Activated T-helper 1 cell treated with Interleukin-2 at 50 U/mL for 16 hours (primary cell): ENCODE data around the gene CABP4.
A peak's percentile ranks its signal among the peaks of the same experiment; 100 is the strongest.

Experiments
- DNase-seq: peaks from one replicate; pipeline ENCODE4 v3.0.0-alpha.2; 2020; ENCODE audit warnings: low read depth

The CABP4 gene

GRCh38 chr11:67455054-67455453 is at the start of gene CABP4:
Gene CABP4 (plus strand): TSS chr11:67455354. CDS start chr11:67455424, 70 bp downstream.
- no peak for DNase-seq

- no peak for DNase-seq
Observed at GRCh38 chr11:67405688-67406339, 49.3 kb upstream of the CABP4 start.

- DNase-seq, result no peak
Observed at GRCh38 chr11:67406420-67406968, 48.7 kb upstream of the CABP4 start.

- no peak for DNase-seq
Observed at GRCh38 chr11:67406969-67407687, 48.0 kb upstream of the CABP4 start.

GRCh38 chr11:67407688-67408163 is 47.4 kb upstream of the CABP4 start:
- no peak for DNase-seq

GRCh38 chr11:67408437-67409200 is 46.5 kb upstream of the CABP4 start:
- no peak for DNase-seq

GRCh38 chr11:67409261-67409666 is 45.9 kb upstream of the CABP4 start:
- DNase-seq, result peak; percentile 70

GRCh38 chr11:67409781-67410368 is 45.3 kb upstream of the CABP4 start:
- no peak for DNase-seq

- DNase-seq, result no peak
Observed at GRCh38 chr11:67410369-67410831, 44.8 kb upstream of the CABP4 start.

- DNase-seq, result no peak
Observed at GRCh38 chr11:67410984-67411784, 44.0 kb upstream of the CABP4 start.

GRCh38 chr11:67411785-67412152 is 43.4 kb upstream of the CABP4 start:
- no peak for DNase-seq

- DNase-seq, result no peak
Observed at GRCh38 chr11:67412495-67413179, 42.5 kb upstream of the CABP4 start.

- DNase-seq, result no peak
Observed at GRCh38 chr11:67413266-67413849, 41.8 kb upstream of the CABP4 start.

- DNase-seq, result no peak
Observed at GRCh38 chr11:67415501-67416304, 39.5 kb upstream of the CABP4 start, which contains the start of gene CARNS1. Gene CARNS1 (plus strand): TSS chr11:67415678. CDS start chr11:67416200, 522 bp downstream.

- DNase-seq, result peak; percentile 81
Observed at GRCh38 chr11:67416416-67417335, 38.5 kb upstream of the CABP4 start.

- no peak for DNase-seq
Observed at GRCh38 chr11:67417425-67417824, 37.7 kb upstream of the CABP4 start.

- no peak for DNase-seq
Observed at GRCh38 chr11:67418476-67419281, 36.5 kb upstream of the CABP4 start.
